ENCODE results near the gene CPNE2.

The CPNE2 gene

GRCh38 chr16:57131351-57131970 is 39.1 kb downstream of the CPNE2 start:
- TF ChIP-seq CTCF (IDR thresholded peaks at IDR 0.05; ENCODE audit: low read length, missing control alignments) = no peak
- DNase-seq (ENCODE audit: low read depth) = no peak
- no peak overlapping the region for H3K4me3 ChIP-seq (replicated peaks; ENCODE audit: low read depth, low read length)

GRCh38 chr16:57132470-57132869 is 40.1 kb downstream of the CPNE2 start:
- DNase-seq (ENCODE audit: low read depth) = no peak
- no peak for TF ChIP-seq CTCF (IDR thresholded peaks at IDR 0.05; ENCODE audit: low read length, missing control alignments)
- H3K4me3 ChIP-seq (replicated peaks; ENCODE audit: low read depth, low read length) = no peak overlapping the region

- H3K4me3 ChIP-seq (replicated peaks; ENCODE audit: low read depth, low read length) = no peak overlapping the region
- TF ChIP-seq CTCF (IDR thresholded peaks at IDR 0.05; ENCODE audit: low read length, missing control alignments) = no peak
- no peak for DNase-seq (ENCODE audit: low read depth)
Measured at GRCh38 chr16:57133031-57133430, 40.6 kb downstream of the CPNE2 start.

GRCh38 chr16:57133886-57134285 is 41.5 kb downstream of the CPNE2 start:
- no peak for DNase-seq (ENCODE audit: low read depth)
- H3K4me3 ChIP-seq (replicated peaks; ENCODE audit: low read depth, low read length) = no peak overlapping the region
- no peak for TF ChIP-seq CTCF (IDR thresholded peaks at IDR 0.05; ENCODE audit: low read length, missing control alignments)

- no peak for TF ChIP-seq CTCF (IDR thresholded peaks at IDR 0.05; ENCODE audit: low read length, missing control alignments)
- no peak for DNase-seq (ENCODE audit: low read depth)
- no peak overlapping the region for H3K4me3 ChIP-seq (replicated peaks; ENCODE audit: low read depth, low read length)
Measured at GRCh38 chr16:57134982-57135381, 42.6 kb downstream of the CPNE2 start.

- H3K4me3 ChIP-seq (replicated peaks; ENCODE audit: low read depth, low read length) = no peak overlapping the region
- no peak for DNase-seq (ENCODE audit: low read depth)
- no peak for TF ChIP-seq CTCF (IDR thresholded peaks at IDR 0.05; ENCODE audit: low read length, missing control alignments)
Measured at GRCh38 chr16:57137043-57137442, 44.7 kb downstream of the CPNE2 start.

- DNase-seq (ENCODE audit: low read depth) = no peak
- no peak overlapping the region for H3K4me3 ChIP-seq (replicated peaks; ENCODE audit: low read depth, low read length)
- TF ChIP-seq CTCF (IDR thresholded peaks at IDR 0.05; ENCODE audit: low read length, missing control alignments) = no peak
Measured at GRCh38 chr16:57137566-57138273, 45.3 kb downstream of the CPNE2 start.

All from fibroblast of pulmonary artery (primary cell).